ENCODE measurements around the gene NHSL2. TPM values are rescaled to one million over a fixed set of nuclear protein-coding genes. Genes with fewer than 3 reads are reported as not detected.

Gene NHSL2
- total RNA-seq, 1 experiment from 2014 or later: 0.58 TPM

- H3K27ac ChIP-seq (ENCODE audit: low read depth, low read length, poor library complexity, severe bottlenecking): no peak overlapping the region
- no peaks in the 10 kb centered on the region for H3K27me3 ChIP-seq (replicated peaks; ENCODE audit: insufficient read depth, low read depth, low read length, poor library complexity)
- H3K9me3 ChIP-seq (ENCODE audit: low read depth, low read length, poor library complexity, severe bottlenecking): no peaks in the 10 kb centered on the region
- TF ChIP-seq CTCF (conservative IDR thresholded peaks at IDR 0.05; ENCODE audit: low read depth, low read length) (no peak), EZH2 (IDR thresholded peaks at IDR 0.05; ENCODE audit: borderline replicate concordance, low read depth, low read length, poor library complexity, severe bottlenecking) (no peak)
- CTCF ChIA-PET: no interaction called here
- DNase-seq (ENCODE audit: low spot score): no peak
- no peaks in the 10 kb centered on the region for H3K36me3 ChIP-seq (ENCODE audit: insufficient read depth, low read length, poor library complexity, severe bottlenecking)
- POLR2A ChIA-PET (ENCODE audit: low non-redundant PET): no interaction called here
- intact Hi-C loops (cut with micrococcal nuclease; ENCODE audit: unreplicated experiment): no loop called here
- H3K4me3 ChIP-seq (ENCODE audit: low read depth, low read length, poor library complexity, severe bottlenecking): no peak overlapping the region
- no TSS peak for BruUV-seq (replicated peaks)
- H3K4me1 ChIP-seq (ENCODE audit: insufficient read depth, low read length, poor library complexity, severe bottlenecking): no peaks in the 10 kb centered on the region
These were observed 67.5 kb downstream of the NHSL2 start for GRCh38 chrX:71978164-71978563.

- intact Hi-C loops (cut with micrococcal nuclease; ENCODE audit: unreplicated experiment): no loop called here
- CTCF ChIA-PET: no interaction called here
These were observed 79.3 kb downstream of the NHSL2 start for GRCh38 chrX:71989768-71990426.

GRCh38 chrX:71990518-71990917, 79.9 kb downstream of the NHSL2 start:
- Histone ChIP-seq H3K27ac (ENCODE audit: low read depth, low read length, poor library complexity, severe bottlenecking) (no peak overlapping the region), H3K36me3 (ENCODE audit: insufficient read depth, low read length, poor library complexity, severe bottlenecking) (no peaks in the 10 kb centered on the region), H3K27me3 (replicated peaks; ENCODE audit: insufficient read depth, low read depth, low read length, poor library complexity) (no peaks in the 10 kb centered on the region), H3K4me3 (ENCODE audit: low read depth, low read length, poor library complexity, severe bottlenecking) (no peak overlapping the region), H3K4me1 (ENCODE audit: insufficient read depth, low read length, poor library complexity, severe bottlenecking) (no peaks in the 10 kb centered on the region), H3K9me3 (ENCODE audit: low read depth, low read length, poor library complexity, severe bottlenecking) (no peaks in the 10 kb centered on the region)
- no peak for DNase-seq (ENCODE audit: low spot score)
- BruUV-seq (replicated peaks): no TSS peak
- TF ChIP-seq CTCF (conservative IDR thresholded peaks at IDR 0.05; ENCODE audit: low read depth, low read length): no peak
- no peak for TF ChIP-seq EZH2 (IDR thresholded peaks at IDR 0.05; ENCODE audit: borderline replicate concordance, low read depth, low read length, poor library complexity, severe bottlenecking)
- intact Hi-C loops (cut with micrococcal nuclease; ENCODE audit: unreplicated experiment): no loop called here
- CTCF ChIA-PET: no interaction called here
- POLR2A ChIA-PET (ENCODE audit: low non-redundant PET): no interaction called here

More at GRCh38 chrX:71989768-71990426, 79.3 kb downstream of the NHSL2 start:
- H3K27me3 ChIP-seq (replicated peaks; ENCODE audit: insufficient read depth, low read depth, low read length, poor library complexity): no peaks in the 10 kb centered on the region
- no peak overlapping the region for H3K4me3 ChIP-seq (ENCODE audit: low read depth, low read length, poor library complexity, severe bottlenecking)
- TF ChIP-seq EZH2 (IDR thresholded peaks at IDR 0.05; ENCODE audit: borderline replicate concordance, low read depth, low read length, poor library complexity, severe bottlenecking) (no peak), CTCF (conservative IDR thresholded peaks at IDR 0.05; ENCODE audit: low read depth, low read length) (no peak)
- H3K4me1 ChIP-seq (ENCODE audit: insufficient read depth, low read length, poor library complexity, severe bottlenecking): no peaks in the 10 kb centered on the region
- no peaks in the 10 kb centered on the region for H3K9me3 ChIP-seq (ENCODE audit: low read depth, low read length, poor library complexity, severe bottlenecking)
- no TSS peak for BruUV-seq (replicated peaks)
- H3K36me3 ChIP-seq (ENCODE audit: insufficient read depth, low read length, poor library complexity, severe bottlenecking): no peaks in the 10 kb centered on the region
- POLR2A ChIA-PET (ENCODE audit: low non-redundant PET): no interaction called here
- DNase-seq (ENCODE audit: low spot score): peak; percentile 22
- H3K27ac ChIP-seq (ENCODE audit: low read depth, low read length, poor library complexity, severe bottlenecking): no peak overlapping the region

Measured in A673 (cell line).